Heart left ventricle (tissue), 16 donors: Measurements from ENCODE around the gene ABCA9. TPM values are rescaled to one million over a fixed set of nuclear protein-coding genes. Genes with fewer than 3 reads are reported as not detected.

Experiments used
- ATAC-seq, 4 donors: fragments of 200-7000 bp; cut with Tn5 transposase; one replicate each; pipeline ENCODE4 v1.9.1; 2020 to 2022; ENCODE audit warnings: moderate library complexity in 4 of 4, mild to moderate bottlenecking in 3 of 4, moderate number of reproducible peaks in 1 of 4
- DNase-seq, 5 donors: peaks; one replicate each; pipeline ENCODE4 v3.0.0-alpha.2; 2020
- H3K27ac ChIP-seq, 12 donors: fragments of 200-600 bp; sonication (generic) in 4 of 12; one replicate each; pipeline versions ENCODE4 v1.5.0 to v1.8.0; 2016 to 2022; ENCODE audit warnings: mild to moderate bottlenecking in 2 of 12
- H3K27me3 ChIP-seq, 9 donors: fragments of 200-600 bp; sonication (generic) in 2 of 9; one replicate each; pipeline versions ENCODE4 v1.5.1 to v1.8.0; 2016 to 2022; ENCODE audit warnings: mild to moderate bottlenecking in 3 of 9
- H3K36me3 ChIP-seq, 9 donors: fragments of 200-600 bp; sonication (generic) in 2 of 9; one replicate each; pipeline versions ENCODE4 v1.5.0 to v1.8.0; 2018 to 2022; ENCODE audit warnings: mild to moderate bottlenecking in 2 of 9
- H3K4me1 ChIP-seq, 12 donors: fragments of 200-600 bp; sonication (generic) in 4 of 12; one replicate each; pipeline versions ENCODE4 v1.5.0 to v1.8.0; 2016 to 2022; ENCODE audit warnings: mild to moderate bottlenecking in 3 of 12
- H3K4me3 ChIP-seq, 12 donors: fragments of 200-600 bp; sonication (generic) in 4 of 12; one replicate each; pipeline versions ENCODE4 v1.5.0 to v1.8.0; 2017 to 2022; ENCODE audit warnings: mild to moderate bottlenecking in 9 of 12, moderate library complexity in 4 of 12
- H3K9me3 ChIP-seq, 12 donors: fragments of 200-600 bp; sonication (generic) in 4 of 12; one replicate each; pipeline versions ENCODE4 v1.5.0 to v1.8.0; 2016 to 2022; ENCODE audit warnings: mild to moderate bottlenecking in 1 of 12
- POLR2A ChIP-seq, 2 donors: fragments of 450-650 bp; IDR thresholded peaks; one replicate each; pipeline ENCODE4 v1.6.1; 2017; ENCODE audit warnings: antibody characterized with exemption in 2 of 2, mild to moderate bottlenecking in 2 of 2, moderate library complexity in 2 of 2
- WGBS, 4 donors: extraction: QIAGEN DNeasy Blood & Tissue Kit in 2 of 4; methylation state at CpG; one replicate each; pipeline versions ENCODE4 v1.1.5 to v1.1.7; 2013 to 2018; 5-methylcytosine and 5-hydroxymethylcytosine counted together
- intact Hi-C, 10 donors: fragments of 100-400 bp; cut with DNase I; formaldehyde crosslinking; loops; one replicate each; pipeline versions ENCODE4 v1.11.1 to v1.14.2; 2022
- polyA plus RNA-seq, 2 donors: library from polyadenylated mRNA; stranded (reverse); fragments of 200-250 nt; gene quantifications; one replicate each; pipeline ENCODE4 v1.2.3, GENCODE V29; 2013
- total RNA-seq, 9 donors: library from RNA; depleted of rRNA in 2 of 9; stranded (reverse); fragments of >200 nt in 2 of 9; fragmentation: NEBNext Ultra II Directional in 3 of 9; extraction: Animal tissue kit (Norgen Biotek cat#: 25700) in 3 of 9; gene quantifications; one replicate each; pipeline versions ENCODE4 v1.1.0 to v1.2.4, GENCODE V29; 2016 to 2023
- TF ChIP-seq, protein P1 (sequence below), 12 donors: fragments of 200-600 bp; sonication (generic) in 4 of 12; IDR thresholded peaks; one replicate each; pipeline versions ENCODE4 v1.5.0 to v1.8.0; 2018 to 2022; ENCODE audit warnings: antibody characterized with exemption in 12 of 12, mild to moderate bottlenecking in 5 of 12
- donor health status: ischemic (EF 13 %, LVEDD 7.1; RV severe dilation, severe dysfunction).
- donor health status: healthy with polysubstance abuse.
- donor health status: DM: no; HTN: yes; CAD: no.
- donor health status: DM: no; HTN: no; CAD: no.
- donor health status: ischemic (EF 25% LVEDD 6.9; RV normal size, moderate dysfunction).
- donor health status: ischemic (EF 25% LVEDD 5.7; RV mildly dilated, moderate dysfunction).
- donor health status: healthy.
- donor health status: DM: yes; HTN: yes; CAD: no.
- donor health status: ischemic (EF 35%, LVEDD 5.7; RV mildly dilated, moderate dysfunction).
- donor health status: nonischemic (EF 11% LVEDD 7.7; RV severe dilation, severe dysfunction).
- donor health status: DM: yes; HTN: yes; CAD: no.
- donor health status: PGD.
- donor health status: ischemic (EF 29% LVEDD 5.4; RV normal size, mild dysfunction).
- donor health status: nonischemic (EF 23%, LVEDD 6.1; RV moderate dilation, normal function).

The ABCA9 gene
- total and polyA plus RNA-seq, 11 donors, result 2.4 to 19.9 (median 11.2) TPM

- peak; percentile 78 to 95 (median 94) for ATAC-seq
- peak overlapping the region; percentile 53 to 78 (median 64) for H3K27ac ChIP-seq
- H3K4me3 ChIP-seq, result no peak overlapping the region
- DNase-seq, result peak; percentile 48 to 72 (median 63)
- TF ChIP-seq, protein P1, sequence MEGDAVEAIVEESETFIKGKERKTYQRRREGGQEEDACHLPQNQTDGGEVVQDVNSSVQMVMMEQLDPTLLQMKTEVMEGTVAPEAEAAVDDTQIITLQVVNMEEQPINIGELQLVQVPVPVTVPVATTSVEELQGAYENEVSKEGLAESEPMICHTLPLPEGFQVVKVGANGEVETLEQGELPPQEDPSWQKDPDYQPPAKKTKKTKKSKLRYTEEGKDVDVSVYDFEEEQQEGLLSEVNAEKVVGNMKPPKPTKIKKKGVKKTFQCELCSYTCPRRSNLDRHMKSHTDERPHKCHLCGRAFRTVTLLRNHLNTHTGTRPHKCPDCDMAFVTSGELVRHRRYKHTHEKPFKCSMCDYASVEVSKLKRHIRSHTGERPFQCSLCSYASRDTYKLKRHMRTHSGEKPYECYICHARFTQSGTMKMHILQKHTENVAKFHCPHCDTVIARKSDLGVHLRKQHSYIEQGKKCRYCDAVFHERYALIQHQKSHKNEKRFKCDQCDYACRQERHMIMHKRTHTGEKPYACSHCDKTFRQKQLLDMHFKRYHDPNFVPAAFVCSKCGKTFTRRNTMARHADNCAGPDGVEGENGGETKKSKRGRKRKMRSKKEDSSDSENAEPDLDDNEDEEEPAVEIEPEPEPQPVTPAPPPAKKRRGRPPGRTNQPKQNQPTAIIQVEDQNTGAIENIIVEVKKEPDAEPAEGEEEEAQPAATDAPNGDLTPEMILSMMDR (IDR thresholded peaks at IDR 0.05), result no peak
- TF ChIP-seq POLR2A (IDR thresholded peaks at IDR 0.05), result no peak
- H3K27me3 ChIP-seq, result no peaks in the 10 kb centered on the region
- intact Hi-C loops, result loop anchor here in 2 of 10 donors (10.0 kb wide), 2 partner anchors 47 to 273 kb away; no protein-coding TSS in a partner anchor
- peaks cover 0 to 39% (median 6%) of the 10 kb centered on the region in 9 donors for H3K36me3 ChIP-seq
- peaks cover 0 to 24% (median 0%) of the 10 kb centered on the region in 12 donors for H3K9me3 ChIP-seq
- whole genome bisulfite sequencing, 4 donors, result 23 to 33% (median 25%) methylated on average over 3 of the region's 3 CpGs
- peaks cover 0 to 32% (median 11%) of the 10 kb centered on the region in 12 donors for H3K4me1 ChIP-seq
These were observed 13.1 kb downstream of the ABCA9 start for GRCh38 chr17:69047368-69048263.

DNA sequence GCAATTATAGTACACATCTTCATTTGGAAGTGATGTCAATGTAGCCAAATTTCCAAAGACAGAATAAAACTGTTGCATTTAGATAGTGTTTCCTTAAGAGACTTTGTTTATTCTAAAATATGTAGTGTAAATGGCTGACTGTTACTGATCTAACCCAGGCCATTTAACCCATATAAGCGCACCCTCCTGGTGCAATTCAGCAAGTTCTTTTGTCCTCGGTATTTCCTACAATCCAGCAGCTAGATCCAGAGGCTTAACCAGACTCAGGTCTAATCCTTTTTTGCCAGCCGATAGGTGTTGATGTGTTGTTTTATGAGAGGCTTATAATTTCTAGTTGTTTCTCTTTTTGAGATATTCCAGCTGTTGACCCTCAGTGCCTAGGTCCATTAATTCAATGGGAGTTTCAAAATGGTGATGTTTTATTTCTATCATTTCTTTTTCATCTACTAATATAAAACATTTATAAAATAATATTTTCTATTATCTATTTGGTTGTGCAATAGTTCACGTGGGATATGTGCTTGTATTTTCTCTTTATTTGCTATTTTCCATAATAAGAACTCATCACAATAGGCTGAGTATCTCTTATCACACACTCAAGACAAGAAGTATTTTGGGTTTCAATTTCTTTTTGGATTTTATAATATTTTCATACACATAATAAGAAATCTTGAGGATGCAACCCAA is 14.5 kb downstream of the ABCA9 start:
- no peak for DNase-seq
- H3K27ac ChIP-seq, result peak overlapping the region in 7 of 12 donors; percentile 53 to 77 (median 66)

DNA sequence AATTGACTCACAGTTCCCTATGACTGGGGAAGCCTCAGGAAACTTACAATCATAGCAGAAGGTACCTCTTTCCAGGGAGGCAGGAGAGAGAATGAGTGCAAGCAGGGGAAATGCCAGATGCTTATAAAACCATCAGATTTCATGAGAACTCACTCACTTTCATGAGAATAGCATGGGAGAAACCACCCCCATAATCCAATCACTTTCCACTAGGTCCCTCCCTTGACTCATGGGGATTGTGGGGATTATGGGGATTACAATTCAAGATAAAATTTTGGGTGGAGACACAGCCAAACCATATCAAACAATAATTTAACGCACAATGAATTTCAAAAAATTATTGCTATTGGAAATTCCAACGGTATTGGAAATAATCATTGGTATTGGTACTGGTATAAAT is 15.1 kb downstream of the ABCA9 start:
- no peak overlapping the region for H3K4me3 ChIP-seq
- TF ChIP-seq POLR2A (IDR thresholded peaks at IDR 0.05), result no peak
- TF ChIP-seq, protein P1 (IDR thresholded peaks at IDR 0.05), result no peak
- DNase-seq (no peak), ATAC-seq (no peak)
- H3K36me3 ChIP-seq, result peaks cover 0 to 45% (median 11%) of the 10 kb centered on the region in 9 donors
- H3K27ac ChIP-seq, result peak overlapping the region in 3 of 12 donors; percentile 67 to 77 (median 72)
- 94 to 98% (median 96%) methylated on average over 2 of the region's 2 CpGs for WGBS, 4 donors
- peaks cover 0 to 29% (median 9%) of the 10 kb centered on the region in 12 donors for H3K4me1 ChIP-seq
- no peaks in the 10 kb centered on the region for H3K27me3 ChIP-seq
- H3K9me3 ChIP-seq, result peaks cover 0 to 24% (median 0%) of the 10 kb centered on the region in 12 donors
- intact Hi-C loops, result loop anchor here in 2 of 10 donors (10.0 kb wide), 2 partner anchors 49 to 271 kb away; no protein-coding TSS in a partner anchor

More for the DNA sequence above, 14.5 kb downstream of the ABCA9 start:
- intact Hi-C loops, result loop anchor here in 2 of 10 donors (10.0 kb wide), 2 partner anchors 49 to 271 kb away; no protein-coding TSS in a partner anchor
- 73 to 79% (median 75%) methylated on average over 4 of the region's 4 CpGs for WGBS, 4 donors
- peaks cover 0 to 24% (median 0%) of the 10 kb centered on the region in 12 donors for H3K9me3 ChIP-seq
- H3K27me3 ChIP-seq, result no peaks in the 10 kb centered on the region
- no peak for TF ChIP-seq POLR2A (IDR thresholded peaks at IDR 0.05)
- TF ChIP-seq, protein P1 (IDR thresholded peaks at IDR 0.05), result no peak
- H3K36me3 ChIP-seq, result peaks cover 0 to 45% (median 11%) of the 10 kb centered on the region in 9 donors
- no peak overlapping the region for H3K4me3 ChIP-seq
- H3K4me1 ChIP-seq, result peaks cover 0 to 32% (median 10%) of the 10 kb centered on the region in 12 donors
- ATAC-seq, result no peak
